H1 (cell line): ENCODE results near the gene AKAP12. TPM values are rescaled to one million over a fixed set of nuclear protein-coding genes. Genes with fewer than 3 reads are reported as not detected.

ENCODE experiments used
- CTCF ChIA-PET: fragments of 300-600 bp; sonication (Branson Sonifier 250); formaldehyde crosslinking; loops from one replicate; lab custom pipeline; 2021; ENCODE audit not compliant: partially characterized antibody; lab: Charles Lee
- POLR2A ChIA-PET: fragments of 300-600 bp; sonication (Branson Sonifier 250); formaldehyde crosslinking; loops from one replicate; lab custom pipeline; 2021; ENCODE audit warnings: inconsistent platforms; ENCODE audit not compliant: partially characterized antibody; lab: Charles Lee
- DNase-seq, 2 experiments: peaks; one replicate each; pipeline versions ENCODE4 v3.0.0 to v3.0.0-alpha.2; 2010 to 2022; ENCODE audit warnings: low spot score in 2 of 2, low read depth in 1 of 2, mixed read lengths in 1 of 2
- FAIRE-seq: peaks from 2 replicates; lab custom pipeline; 2011; peaks lifted over from hg19 to GRCh38; lab: Jason Lieb, UNC
- H2AFZ ChIP-seq: 2 replicates; pipeline ENCODE4 v1.8.1; 2012; ENCODE audit warnings: low read length, inconsistent platforms
- H2AK5ac ChIP-seq: 2 replicates; pipeline ENCODE4 v1.6.1; 2013; ENCODE audit warnings: low read depth, low read length
- H2BK120ac ChIP-seq: replicated peaks from 2 replicates; pipeline ENCODE3; 2013; ENCODE audit warnings: low read depth, low read length, inconsistent platforms
- H2BK12ac ChIP-seq: 2 replicates; pipeline ENCODE4 v1.6.1; 2013; ENCODE audit warnings: low read depth, low read length
- H2BK15ac ChIP-seq: 2 replicates; pipeline ENCODE4 v1.6.1; 2013; ENCODE audit warnings: low read length
- H2BK20ac ChIP-seq: 2 replicates; pipeline ENCODE4 v1.6.1; 2013; ENCODE audit warnings: low read length
- H2BK5ac ChIP-seq: 2 replicates; pipeline ENCODE4 v1.6.1; 2013; ENCODE audit warnings: low read depth, low read length
- H3K14ac ChIP-seq: 2 replicates; pipeline ENCODE4 v1.6.1; 2013; ENCODE audit warnings: inconsistent platforms; ENCODE audit not compliant: insufficient read length
- H3K18ac ChIP-seq: 2 replicates; pipeline ENCODE4 v1.6.1; 2013; ENCODE audit warnings: low read length; ENCODE audit errors: extremely low read depth
- H3K23ac ChIP-seq: 2 replicates; pipeline ENCODE4 v1.6.1; 2013; ENCODE audit warnings: inconsistent platforms; ENCODE audit not compliant: insufficient read length
- H3K23me2 ChIP-seq: 2 replicates; pipeline ENCODE4 v1.6.1; 2013; ENCODE audit warnings: low read depth, low read length
- H3K27ac ChIP-seq: 2 replicates; pipeline ENCODE4 v1.6.1; 2011; ENCODE audit warnings: low read depth, low read length, inconsistent platforms
- H3K27me3 ChIP-seq, 4 experiments: replicated peaks in 1 of 4; 1 replicate in 1 of 4; 2 replicates in 3 of 4; pipeline versions ENCODE4 v1.6.1 to v1.8.1; 2011 to 2013; ENCODE audit warnings: low read length in 3 of 4, mild to moderate bottlenecking in 3 of 4, inconsistent platforms in 2 of 4, mixed read lengths in 2 of 4, moderate library complexity in 1 of 4; ENCODE audit not compliant: control insufficient read depth in 3 of 4, insufficient read depth in 3 of 4; ENCODE audit errors: extremely low read depth in 1 of 4
- H3K36me3 ChIP-seq, 4 experiments: 2 replicates each; pipeline versions ENCODE4 v1.6.1 to v1.8.1; 2011 to 2013; ENCODE audit warnings: mild to moderate bottlenecking in 4 of 4, low read length in 3 of 4, moderate library complexity in 2 of 4, control low read depth in 1 of 4, inconsistent platforms in 1 of 4; ENCODE audit not compliant: insufficient read depth in 4 of 4, control insufficient read depth in 2 of 4
- H3K4ac ChIP-seq: replicated peaks from 2 replicates; pipeline ENCODE3; 2013; ENCODE audit warnings: low read length, low read depth, mixed read lengths, inconsistent platforms; ENCODE audit not compliant: insufficient read length
- H3K4me1 ChIP-seq, 4 experiments: replicated peaks in 1 of 4; 1 replicate in 1 of 4; 2 replicates in 3 of 4; pipeline versions ENCODE4 v1.6.1 to v1.8.1; 2011 to 2013; ENCODE audit warnings: low read length in 3 of 4, inconsistent platforms in 2 of 4, mixed read lengths in 1 of 4; ENCODE audit not compliant: insufficient read depth in 4 of 4, control insufficient read depth in 3 of 4
- H3K4me2 ChIP-seq, 2 experiments: 2 replicates each; pipeline versions ENCODE4 v1.6.1 to v1.8.1; 2011 to 2013; ENCODE audit warnings: low read depth in 2 of 2, low read length in 2 of 2, control low read depth in 1 of 2, inconsistent platforms in 1 of 2, mild to moderate bottlenecking in 1 of 2; ENCODE audit not compliant: insufficient read depth in 1 of 2
- H3K4me3 ChIP-seq, 4 experiments: fragments of 200-600, 300-600 bp in 1 of 4; sonication (generic), shearing (Covaris generic), sonication (Bioruptor Twin) in 1 of 4; 2 replicates each; pipeline versions ENCODE4 v1.5.1 to v1.8.1; 2011 to 2016; ENCODE audit warnings: low read length in 4 of 4, low read depth in 3 of 4, control low read depth in 2 of 4, inconsistent platforms in 2 of 4, mild to moderate bottlenecking in 2 of 4, mixed read lengths in 1 of 4, moderate library complexity in 1 of 4; ENCODE audit not compliant: insufficient read depth in 2 of 4; ENCODE audit errors: extremely low read depth in 1 of 4
- H3K56ac ChIP-seq: replicated peaks from 2 replicates; pipeline ENCODE3; 2013; ENCODE audit warnings: low read depth, mild to moderate bottlenecking, mixed read lengths, low read length, inconsistent platforms; ENCODE audit not compliant: insufficient read length
- H3K79me1 ChIP-seq: 2 replicates; pipeline ENCODE4 v1.6.1; 2013; ENCODE audit warnings: low read depth, low read length, control low read depth
- H3K79me2 ChIP-seq, 2 experiments: 2 replicates each; pipeline versions ENCODE4 v1.6.1 to v1.8.1; 2012 to 2013; ENCODE audit warnings: low read length in 2 of 2, mild to moderate bottlenecking in 2 of 2, inconsistent platforms in 1 of 2; ENCODE audit not compliant: insufficient read depth in 2 of 2, control insufficient read depth in 1 of 2
- H3K9ac ChIP-seq, 4 experiments: replicated peaks in 1 of 4; 1 replicate in 1 of 4; 2 replicates in 3 of 4; pipeline versions ENCODE4 v1.6.1 to v1.8.1; 2011 to 2013; ENCODE audit warnings: low read depth in 3 of 4, low read length in 3 of 4, control low read depth in 2 of 4, mild to moderate bottlenecking in 2 of 4, moderate library complexity in 2 of 4, inconsistent platforms in 1 of 4; ENCODE audit errors: extremely low read depth in 1 of 4
- H3K9me3 ChIP-seq, 2 experiments: 2 replicates each; pipeline versions ENCODE4 v1.6.1 to v1.8.1; 2012 to 2013; ENCODE audit warnings: mild to moderate bottlenecking in 2 of 2, moderate library complexity in 2 of 2, control low read depth in 1 of 2, inconsistent platforms in 1 of 2, low read depth in 1 of 2, low read length in 1 of 2, mixed read lengths in 1 of 2; ENCODE audit not compliant: insufficient read depth in 2 of 2
- H4K20me1 ChIP-seq, 2 experiments: replicated peaks in 1 of 2; 2 replicates each; pipeline versions ENCODE3 to v1.8.1; 2011 to 2013; ENCODE audit warnings: inconsistent platforms in 2 of 2, low read length in 2 of 2, mild to moderate bottlenecking in 1 of 2; ENCODE audit not compliant: insufficient read depth in 2 of 2, control insufficient read depth in 1 of 2
- H4K5ac ChIP-seq: 2 replicates; pipeline ENCODE4 v1.6.1; 2013; ENCODE audit warnings: low read length, low read depth, mixed read lengths, inconsistent platforms; ENCODE audit not compliant: insufficient read length
- H4K8ac ChIP-seq: 2 replicates; pipeline ENCODE4 v1.8.0; 2013; ENCODE audit warnings: mild to moderate bottlenecking, moderate library complexity, low read length, inconsistent platforms; ENCODE audit not compliant: insufficient read depth; ENCODE audit errors: extremely low read depth
- H4K91ac ChIP-seq: replicated peaks from 2 replicates; pipeline ENCODE3; 2013; ENCODE audit warnings: low read length, mixed read lengths, inconsistent platforms; ENCODE audit not compliant: insufficient read length
- EGR1 ChIP-seq: IDR thresholded peaks from 2 replicates; pipeline ENCODE4 v1.6.1; 2011; ENCODE audit warnings: low read depth, low read length, borderline replicate concordance
- EP300 ChIP-seq, 2 experiments: IDR thresholded peaks; 1 replicate in 1 of 2; 2 replicates in 1 of 2; pipeline ENCODE4 v1.6.1; 2011 to 2012; ENCODE audit warnings: low read depth in 2 of 2, low read length in 2 of 2, mild to moderate bottlenecking in 2 of 2, borderline replicate concordance in 1 of 2, inconsistent platforms in 1 of 2, moderate library complexity in 1 of 2
- SP2 ChIP-seq: IDR thresholded peaks from 2 replicates; pipeline ENCODE4 v1.6.1; 2012; ENCODE audit warnings: mild to moderate bottlenecking, low read length, inconsistent platforms
- WGBS, 2 experiments: shearing (Covaris generic) in 1 of 2; methylation state at CpG; one replicate each; pipeline versions ENCODE4 v1.1.6 to v1.1.7; 2013 to 2015; ENCODE audit warnings: low lambda C conversion rate in 2 of 2, mixed read lengths in 2 of 2, inconsistent platforms in 1 of 2, low coverage in 1 of 2, missing lambda C conversion rate in 1 of 2; ENCODE audit not compliant: insufficient replicate concordance in 2 of 2, insufficient coverage in 1 of 2, insufficient read length in 1 of 2; ENCODE audit errors: extremely low coverage in 1 of 2, missing lambda C conversion rate in 1 of 2; 5-methylcytosine and 5-hydroxymethylcytosine counted together
- polyA plus RNA-seq, 7 experiments: library from polyadenylated mRNA; depleted of rRNA in 3 of 7; stranded (reverse) in 5 of 7; unstranded in 2 of 7; fragments of >200 nt in 5 of 7; fragments of 200-250 nt in 2 of 7; gene quantifications; 1 replicate in 5 of 7; 2 replicates in 1 of 7; 4 replicates in 1 of 7; pipeline versions ENCODE4 v1.2.1 to v1.2.3, GENCODE V29; 2011 to 2013; ENCODE audit warnings: missing spikeins in 2 of 7, mixed read lengths in 2 of 7
- total RNA-seq: library from RNA; stranded (reverse); fragmentation: NEBNext Ultra II Directional; extraction: Animal tissue kit (Norgen Biotek cat#: 25700); gene quantifications from 2 replicates; pipeline ENCODE4 v1.2.1, GENCODE V29; 2021
- TF ChIP-seq, protein P1 (sequence below): IDR thresholded peaks from 2 replicates; pipeline ENCODE4 v1.6.1; 2012; ENCODE audit warnings: inconsistent platforms
- TF ChIP-seq, protein P2 (sequence below): IDR thresholded peaks from 2 replicates; pipeline ENCODE4 v1.6.1; 2011; ENCODE audit warnings: low read length, improper control_type of control experiment

AKAP12 gene
- total and polyA plus RNA-seq, 2 of the 8 experiments (the other 6 are each of a cell fraction or from before 2014, with no cell fraction given), result 14.6 to 79.2 TPM

DNA sequence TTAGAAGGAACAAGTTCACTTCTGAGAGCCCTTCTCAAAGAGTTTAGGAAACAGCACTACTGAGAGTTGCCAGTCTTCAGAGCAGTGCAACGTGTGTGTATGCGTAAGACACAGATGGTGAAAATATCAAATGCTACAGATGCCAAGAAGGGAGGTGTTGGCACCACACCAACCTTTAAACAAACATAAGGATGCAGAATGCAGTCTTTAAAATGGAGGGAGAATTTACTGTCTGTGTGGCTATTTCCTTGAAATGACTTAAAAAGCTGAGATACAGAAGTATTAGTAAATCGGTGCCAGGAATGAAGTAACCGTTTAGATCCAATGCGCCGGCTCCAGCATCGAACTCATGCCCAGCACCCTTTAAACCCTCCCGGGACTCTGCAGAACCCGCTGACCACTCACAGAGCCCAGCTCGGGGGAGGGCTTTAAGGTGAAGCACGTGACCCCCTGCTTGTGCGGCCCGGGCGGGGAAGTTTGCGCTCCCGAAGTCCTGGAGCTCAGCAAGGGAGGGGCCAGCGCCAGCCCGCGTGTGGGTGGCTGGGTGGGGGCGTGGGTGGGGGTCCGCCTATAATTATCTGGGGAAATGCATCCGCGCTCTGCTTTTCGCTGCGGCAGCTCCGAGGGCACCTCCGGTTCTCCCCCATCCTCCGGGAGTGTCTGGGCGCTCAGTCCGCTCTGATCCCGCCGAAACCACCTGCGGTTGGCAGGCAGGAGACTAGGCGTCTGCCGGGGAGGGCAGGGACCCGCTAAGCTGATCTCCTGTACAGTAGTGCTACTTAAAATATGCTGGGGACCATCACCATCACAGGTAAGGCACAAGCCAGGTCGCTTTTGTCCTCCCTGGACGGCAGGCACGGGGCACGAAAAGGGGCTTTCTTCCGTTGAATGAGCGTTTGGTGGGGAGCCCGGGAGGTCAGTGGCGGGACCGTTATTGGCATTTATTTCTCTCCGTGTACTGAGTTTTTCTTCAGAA, 85.6 kb downstream of the AKAP12 start:
- 18% methylated on average over 43 of the region's 46 CpGs; no CpG with 5 or more reads in 1 of the 2 experiments for WGBS, 2 experiments
- H2BK120ac ChIP-seq, result no peak overlapping the region
- H3K18ac ChIP-seq, result no peak overlapping the region
- no peaks in the 10 kb centered on the region for H3K79me2 ChIP-seq
- no peak overlapping the region for H2BK20ac ChIP-seq
- no peak overlapping the region for H4K91ac ChIP-seq
- CTCF ChIA-PET, result interaction anchor here (0.7 to 8.7 kb wide), 47 partner anchors 9 to 437 kb away, joined by 3 to 133 read pairs (median 4); partner anchors contain the start of gene AKAP12
- H2BK15ac ChIP-seq, result no peak overlapping the region
- no peaks in the 10 kb centered on the region; the same call in 1 of the 2 replicates for H3K23me2 ChIP-seq
- H4K5ac ChIP-seq, result no peak overlapping the region
- no peak for FAIRE-seq
- no peaks in the 10 kb centered on the region; the same call in 1 of the 2 replicates for H3K79me1 ChIP-seq
- no peak overlapping the region for H3K23ac ChIP-seq
- no peak overlapping the region for H3K4ac ChIP-seq
- peaks cover 0 to 3% (median 0%) of the 10 kb centered on the region in 4 experiments; a peak in 3 of 7 replicates for H3K4me1 ChIP-seq
- no peak overlapping the region for H3K14ac ChIP-seq
- peak overlapping the region; percentile 57; the same call in 1 of the 2 replicates for H2AFZ ChIP-seq
- no peak overlapping the region for H2BK5ac ChIP-seq
- POLR2A ChIA-PET, result interaction anchor here (0.8 to 2.6 kb wide), 8 partner anchors 11 to 447 kb away, joined by 3 to 20 read pairs (median 3); partner anchors contain the start of gene AKAP12
- H3K9me3 ChIP-seq, result no peaks in the 10 kb centered on the region
- peaks cover 0 to 1% of the 10 kb centered on the region in 2 experiments for H4K20me1 ChIP-seq
- DNase-seq, result no peak
- H3K27ac ChIP-seq, result no peak overlapping the region
- no peak overlapping the region for H2AK5ac ChIP-seq
- peak overlapping the region; percentile 19 for H3K56ac ChIP-seq
- H4K8ac ChIP-seq, result no peak overlapping the region; the same call in 1 of the 2 replicates
- H2BK12ac ChIP-seq, result no peak overlapping the region
- H3K9ac ChIP-seq, result peak overlapping the region in 3 of 4 experiments; percentile 51 to 61 (median 61); a peak in 2 of 7 replicates
- H3K4me3 ChIP-seq, result peak overlapping the region; percentile 29 to 80 (median 73)
- no peaks in the 10 kb centered on the region for H3K36me3 ChIP-seq
- H3K27me3 ChIP-seq, result peaks cover 0 to 6% (median 1%) of the 10 kb centered on the region in 4 experiments; a peak in 2 of 7 replicates
- peak overlapping the region; percentile 56 to 94 for H3K4me2 ChIP-seq
- no peak for TF ChIP-seq SP2
- no peak for TF ChIP-seq EGR1
- TF ChIP-seq, protein P1, sequence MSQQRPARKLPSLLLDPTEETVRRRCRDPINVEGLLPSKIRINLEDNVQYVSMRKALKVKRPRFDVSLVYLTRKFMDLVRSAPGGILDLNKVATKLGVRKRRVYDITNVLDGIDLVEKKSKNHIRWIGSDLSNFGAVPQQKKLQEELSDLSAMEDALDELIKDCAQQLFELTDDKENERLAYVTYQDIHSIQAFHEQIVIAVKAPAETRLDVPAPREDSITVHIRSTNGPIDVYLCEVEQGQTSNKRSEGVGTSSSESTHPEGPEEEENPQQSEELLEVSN, result peak; percentile 56; the same call in 1 of the 2 replicates
- no peak for TF ChIP-seq EP300 (IDR thresholded peaks at IDR 0.05; ENCODE audit: borderline replicate concordance in 1 of 2, low read depth in 2 of 2, low read length in 2 of 2)
- TF ChIP-seq, protein P2, sequence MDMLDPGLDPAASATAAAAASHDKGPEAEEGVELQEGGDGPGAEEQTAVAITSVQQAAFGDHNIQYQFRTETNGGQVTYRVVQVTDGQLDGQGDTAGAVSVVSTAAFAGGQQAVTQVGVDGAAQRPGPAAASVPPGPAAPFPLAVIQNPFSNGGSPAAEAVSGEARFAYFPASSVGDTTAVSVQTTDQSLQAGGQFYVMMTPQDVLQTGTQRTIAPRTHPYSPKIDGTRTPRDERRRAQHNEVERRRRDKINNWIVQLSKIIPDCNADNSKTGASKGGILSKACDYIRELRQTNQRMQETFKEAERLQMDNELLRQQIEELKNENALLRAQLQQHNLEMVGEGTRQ, result peak; percentile 65
